Measurements from ENCODE around the gene NIPSNAP3A. TPM values are rescaled to one million over a fixed set of nuclear protein-coding genes. Genes with fewer than 3 reads are reported as not detected.

NIPSNAP3A gene
- total RNA-seq, 6 experiments from 2014 or later = 16.8 to 28.1 (median 22.4) TPM

DNA sequence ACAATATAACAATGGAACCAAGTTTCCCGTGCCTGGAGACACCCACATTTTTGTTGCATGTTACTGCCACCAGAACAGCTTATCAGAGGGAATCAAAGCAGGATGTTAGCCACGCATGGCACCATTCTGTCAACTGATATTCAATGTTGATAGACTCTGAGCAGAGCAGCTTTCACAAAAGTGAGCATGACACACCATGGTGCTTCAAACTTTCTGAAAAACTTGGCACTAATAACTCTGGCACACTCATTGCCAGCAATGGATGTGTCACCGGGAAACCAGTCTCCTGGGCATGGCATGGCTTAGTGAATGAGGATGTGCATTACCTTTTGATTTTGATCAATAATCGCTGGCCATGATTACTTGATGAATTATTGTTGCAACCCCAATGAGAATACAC lies 36.1 kb downstream of the NIPSNAP3A start:
- no peaks in the 10 kb centered on the region for H3K4me1 ChIP-seq
- WGBS (ENCODE audit: insufficient coverage, low coverage, low lambda C conversion rate, missing lambda C conversion rate) = 72% methylated on average over 4 of the region's 4 CpGs
- ATAC-seq (peak in 1 of 4 donors; percentile 3), DNase-seq (no peak)
- no peaks in the 10 kb centered on the region for H3K27me3 ChIP-seq
- TF ChIP-seq, protein P1, sequence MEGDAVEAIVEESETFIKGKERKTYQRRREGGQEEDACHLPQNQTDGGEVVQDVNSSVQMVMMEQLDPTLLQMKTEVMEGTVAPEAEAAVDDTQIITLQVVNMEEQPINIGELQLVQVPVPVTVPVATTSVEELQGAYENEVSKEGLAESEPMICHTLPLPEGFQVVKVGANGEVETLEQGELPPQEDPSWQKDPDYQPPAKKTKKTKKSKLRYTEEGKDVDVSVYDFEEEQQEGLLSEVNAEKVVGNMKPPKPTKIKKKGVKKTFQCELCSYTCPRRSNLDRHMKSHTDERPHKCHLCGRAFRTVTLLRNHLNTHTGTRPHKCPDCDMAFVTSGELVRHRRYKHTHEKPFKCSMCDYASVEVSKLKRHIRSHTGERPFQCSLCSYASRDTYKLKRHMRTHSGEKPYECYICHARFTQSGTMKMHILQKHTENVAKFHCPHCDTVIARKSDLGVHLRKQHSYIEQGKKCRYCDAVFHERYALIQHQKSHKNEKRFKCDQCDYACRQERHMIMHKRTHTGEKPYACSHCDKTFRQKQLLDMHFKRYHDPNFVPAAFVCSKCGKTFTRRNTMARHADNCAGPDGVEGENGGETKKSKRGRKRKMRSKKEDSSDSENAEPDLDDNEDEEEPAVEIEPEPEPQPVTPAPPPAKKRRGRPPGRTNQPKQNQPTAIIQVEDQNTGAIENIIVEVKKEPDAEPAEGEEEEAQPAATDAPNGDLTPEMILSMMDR (IDR thresholded peaks at IDR 0.05) = no peak
- no peak for TF ChIP-seq POLR2A (IDR thresholded peaks at IDR 0.05)
- no peak overlapping the region for H3K27ac ChIP-seq
- H3K9me3 ChIP-seq = no peaks in the 10 kb centered on the region
- intact Hi-C loops (cut with DNase I) = no loop called here
- peaks cover 0 to 63% (median 43%) of the 10 kb centered on the region in 4 donors for H3K36me3 ChIP-seq
- no peak overlapping the region for H3K4me3 ChIP-seq

DNA sequence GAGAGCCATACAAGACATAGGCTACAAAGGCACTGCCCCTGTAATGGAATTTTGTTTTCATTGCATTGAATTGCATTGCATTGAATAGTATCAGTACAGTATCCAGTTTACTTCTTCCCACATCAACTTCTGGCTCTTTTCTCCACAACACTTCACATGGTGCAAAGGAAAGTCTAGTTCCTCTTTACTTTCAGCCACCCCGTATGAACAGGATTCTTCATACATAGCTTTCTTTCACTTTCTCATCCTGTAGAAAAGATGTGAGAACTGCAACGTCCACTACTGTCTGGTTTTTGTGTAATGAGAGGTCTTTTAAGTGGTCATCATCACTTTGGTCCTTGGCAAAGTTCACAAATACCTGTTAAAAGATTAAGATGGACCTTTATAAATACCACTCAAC lies 36.6 kb downstream of the NIPSNAP3A start:
- H3K27ac ChIP-seq = no peak overlapping the region
- H3K36me3 ChIP-seq = peaks cover 0 to 68% (median 48%) of the 10 kb centered on the region in 4 donors
- TF ChIP-seq, protein P1 (IDR thresholded peaks at IDR 0.05) = no peak
- TF ChIP-seq POLR2A (IDR thresholded peaks at IDR 0.05) = no peak
- H3K27me3 ChIP-seq = no peaks in the 10 kb centered on the region
- no peaks in the 10 kb centered on the region for H3K4me1 ChIP-seq
- peak in 2 of 4 donors; percentile 3 to 23 for ATAC-seq
- 50% methylated on average over 2 of the region's 2 CpGs for WGBS (ENCODE audit: insufficient coverage, low coverage, low lambda C conversion rate, missing lambda C conversion rate)
- H3K4me3 ChIP-seq = no peak overlapping the region
- no peaks in the 10 kb centered on the region for H3K9me3 ChIP-seq
- no peak for DNase-seq
- intact Hi-C loops (cut with DNase I) = no loop called here

DNA sequence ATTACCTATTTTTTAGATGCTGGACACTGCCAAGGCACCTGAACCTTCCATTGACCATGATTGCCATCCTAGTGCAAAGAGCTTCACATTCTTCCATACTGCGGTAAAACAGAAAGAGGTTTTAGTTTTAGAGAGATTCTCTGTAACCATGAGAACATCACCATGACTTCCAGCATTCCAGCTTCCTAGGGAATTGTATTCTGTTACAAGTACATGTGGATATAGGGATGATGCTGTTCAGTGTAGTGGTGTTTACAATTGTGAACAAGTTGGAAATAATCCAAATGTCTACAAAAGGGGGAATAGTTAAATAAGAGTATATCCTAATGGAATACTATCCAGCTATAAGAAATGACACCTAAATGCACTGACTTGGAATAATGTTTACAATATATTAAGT lies 38.8 kb downstream of the NIPSNAP3A start:
- no peaks in the 10 kb centered on the region for H3K27me3 ChIP-seq
- no peaks in the 10 kb centered on the region for H3K4me1 ChIP-seq
- TF ChIP-seq, protein P1 (IDR thresholded peaks at IDR 0.05) = no peak
- no peak for TF ChIP-seq POLR2A (IDR thresholded peaks at IDR 0.05)
- H3K9me3 ChIP-seq = no peaks in the 10 kb centered on the region
- ATAC-seq = no peak
- 100% methylated on average over 1 of the region's 1 CpG for WGBS (ENCODE audit: insufficient coverage, low coverage, low lambda C conversion rate, missing lambda C conversion rate)
- DNase-seq = no peak
- intact Hi-C loops (cut with DNase I) = no loop called here
- H3K27ac ChIP-seq = no peak overlapping the region
- H3K4me3 ChIP-seq = no peak overlapping the region
- peaks cover 6 to 90% (median 61%) of the 10 kb centered on the region in 4 donors for H3K36me3 ChIP-seq

DNA sequence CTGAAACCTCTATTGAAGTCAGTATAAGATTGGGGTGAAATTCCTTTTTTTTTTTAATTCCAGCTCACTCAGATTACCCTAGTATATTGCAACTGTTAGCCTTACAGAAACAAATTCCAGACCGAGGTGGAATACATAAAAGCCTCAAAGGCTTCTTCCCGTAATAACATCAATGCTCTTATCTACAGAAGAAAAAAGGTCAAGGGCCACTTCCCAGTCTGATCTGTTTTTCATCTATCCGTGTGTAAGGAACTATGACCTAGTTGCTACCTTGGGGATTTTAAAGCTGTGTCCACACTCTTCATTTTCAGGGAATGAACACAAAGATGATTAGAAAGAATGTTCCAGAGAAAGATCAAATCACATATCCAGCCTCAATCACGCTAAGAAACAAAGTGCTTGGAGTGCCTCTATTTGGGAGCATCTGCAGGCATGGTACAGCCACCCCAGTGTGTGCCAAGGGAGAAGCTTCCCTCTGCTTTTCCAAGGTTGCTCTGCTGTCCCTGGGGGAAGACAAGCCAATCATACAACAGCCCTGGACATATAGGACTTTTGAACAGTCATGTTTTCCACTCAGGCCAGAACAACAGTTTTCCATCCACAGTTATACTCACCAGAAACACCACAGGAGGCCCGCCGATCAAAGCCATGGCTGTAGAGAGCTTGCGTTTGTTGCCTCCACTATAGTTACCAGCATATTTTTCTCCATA lies 40.0 kb downstream of the NIPSNAP3A start:
- Histone ChIP-seq H3K27ac (no peak overlapping the region), H3K4me3 (no peak overlapping the region), H3K9me3 (no peaks in the 10 kb centered on the region), H3K4me1 (no peaks in the 10 kb centered on the region), H3K36me3 (peaks cover 6 to 100% (median 67%) of the 10 kb centered on the region in 4 donors), H3K27me3 (no peaks in the 10 kb centered on the region)
- intact Hi-C loops (cut with DNase I) = no loop called here
- DNase-seq (no peak), ATAC-seq (peak in 2 of 4 donors; percentile 9 to 32)
- 44% methylated on average over 6 of the region's 7 CpGs for WGBS (ENCODE audit: insufficient coverage, low coverage, low lambda C conversion rate, missing lambda C conversion rate)
- TF ChIP-seq, protein P1 (IDR thresholded peaks at IDR 0.05) = no peak
- no peak for TF ChIP-seq POLR2A (IDR thresholded peaks at IDR 0.05)
